ENCODE results near the gene IKZF1.

Gene IKZF1

DNA sequence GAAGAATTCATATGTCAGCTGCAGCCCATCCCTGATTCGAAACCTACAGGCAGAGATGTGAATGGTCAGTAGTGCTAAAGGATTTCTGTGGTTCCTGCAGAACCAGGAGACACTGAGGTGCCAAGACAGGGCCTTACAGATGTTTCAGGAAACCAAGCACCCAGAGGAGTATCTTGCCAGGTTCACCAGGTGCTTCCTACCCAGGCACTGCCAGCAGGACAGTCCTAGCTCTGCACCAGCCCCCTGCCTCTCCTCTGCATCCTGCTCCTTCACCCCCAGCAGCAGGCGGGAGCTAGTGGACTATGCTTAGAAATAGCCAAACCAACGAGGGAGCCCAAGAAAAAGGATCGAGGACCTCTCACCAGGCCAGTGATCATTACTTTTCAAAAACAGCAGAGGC is 4.2 kb upstream of the IKZF1 start:
- CTCF ChIA-PET = interaction anchor here (1.0 to 11.9 kb wide), 6 partner anchors 9 to 68 kb away, joined by 3 to 95 read pairs (median 4); no protein-coding TSS in a partner anchor
- TF ChIP-seq, protein P1, sequence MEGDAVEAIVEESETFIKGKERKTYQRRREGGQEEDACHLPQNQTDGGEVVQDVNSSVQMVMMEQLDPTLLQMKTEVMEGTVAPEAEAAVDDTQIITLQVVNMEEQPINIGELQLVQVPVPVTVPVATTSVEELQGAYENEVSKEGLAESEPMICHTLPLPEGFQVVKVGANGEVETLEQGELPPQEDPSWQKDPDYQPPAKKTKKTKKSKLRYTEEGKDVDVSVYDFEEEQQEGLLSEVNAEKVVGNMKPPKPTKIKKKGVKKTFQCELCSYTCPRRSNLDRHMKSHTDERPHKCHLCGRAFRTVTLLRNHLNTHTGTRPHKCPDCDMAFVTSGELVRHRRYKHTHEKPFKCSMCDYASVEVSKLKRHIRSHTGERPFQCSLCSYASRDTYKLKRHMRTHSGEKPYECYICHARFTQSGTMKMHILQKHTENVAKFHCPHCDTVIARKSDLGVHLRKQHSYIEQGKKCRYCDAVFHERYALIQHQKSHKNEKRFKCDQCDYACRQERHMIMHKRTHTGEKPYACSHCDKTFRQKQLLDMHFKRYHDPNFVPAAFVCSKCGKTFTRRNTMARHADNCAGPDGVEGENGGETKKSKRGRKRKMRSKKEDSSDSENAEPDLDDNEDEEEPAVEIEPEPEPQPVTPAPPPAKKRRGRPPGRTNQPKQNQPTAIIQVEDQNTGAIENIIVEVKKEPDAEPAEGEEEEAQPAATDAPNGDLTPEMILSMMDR (IDR thresholded peaks at IDR 0.05; ENCODE audit: control extremely low read depth, extremely low read depth, low read depth, missing control alignments) = no peak
- DNase-seq (ENCODE audit: extremely low spot score) = no peak
- POLR2A ChIA-PET = no interaction called here

DNA sequence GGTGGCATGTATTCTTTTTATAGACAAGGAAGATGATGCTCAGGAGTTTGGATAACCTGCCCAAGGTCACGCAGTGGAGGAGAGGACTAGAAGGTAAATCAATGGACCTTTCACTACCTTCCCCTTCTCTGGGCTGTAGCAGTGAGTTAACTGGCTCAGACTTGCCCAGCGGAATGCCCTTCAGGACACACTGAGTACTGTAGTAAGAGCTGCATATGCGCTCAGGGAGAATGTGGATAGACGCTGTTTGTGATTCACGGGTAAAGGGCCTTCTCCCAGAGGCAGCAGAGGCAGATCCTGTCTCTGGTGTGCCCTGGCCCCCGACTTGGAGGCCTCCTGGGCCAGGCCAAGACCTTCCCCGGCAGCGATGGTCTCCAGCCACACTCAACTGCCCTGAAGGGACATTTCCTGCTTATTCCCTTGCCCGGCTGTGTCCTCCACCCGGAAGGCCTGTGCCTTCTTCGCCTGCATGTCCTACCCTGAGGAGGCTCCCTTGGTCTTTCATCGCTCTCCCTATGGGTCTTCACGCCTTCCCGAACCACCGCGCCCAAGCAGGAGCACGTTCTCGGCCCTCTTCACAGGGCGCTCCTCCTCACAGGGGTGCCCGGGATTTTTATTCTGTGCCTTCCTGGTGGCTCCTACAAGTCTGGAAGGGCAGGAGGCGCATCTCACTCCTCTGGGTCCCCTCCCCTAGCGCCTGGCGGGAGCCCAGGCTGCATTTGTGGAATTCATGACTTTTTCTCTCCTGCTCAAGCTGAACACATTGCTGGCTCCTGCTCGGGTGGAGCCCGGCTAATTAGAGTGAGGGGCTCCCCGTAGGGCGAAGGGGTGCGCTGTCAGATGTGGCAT is 1.8 kb upstream of the IKZF1 start:
- ChIA-PET POLR2A (no interaction called here), CTCF (no interaction called here)
- DNase-seq (ENCODE audit: extremely low spot score) = no peak
- TF ChIP-seq, protein P1 (IDR thresholded peaks at IDR 0.05; ENCODE audit: control extremely low read depth, extremely low read depth, low read depth, missing control alignments) = no peak

DNA sequence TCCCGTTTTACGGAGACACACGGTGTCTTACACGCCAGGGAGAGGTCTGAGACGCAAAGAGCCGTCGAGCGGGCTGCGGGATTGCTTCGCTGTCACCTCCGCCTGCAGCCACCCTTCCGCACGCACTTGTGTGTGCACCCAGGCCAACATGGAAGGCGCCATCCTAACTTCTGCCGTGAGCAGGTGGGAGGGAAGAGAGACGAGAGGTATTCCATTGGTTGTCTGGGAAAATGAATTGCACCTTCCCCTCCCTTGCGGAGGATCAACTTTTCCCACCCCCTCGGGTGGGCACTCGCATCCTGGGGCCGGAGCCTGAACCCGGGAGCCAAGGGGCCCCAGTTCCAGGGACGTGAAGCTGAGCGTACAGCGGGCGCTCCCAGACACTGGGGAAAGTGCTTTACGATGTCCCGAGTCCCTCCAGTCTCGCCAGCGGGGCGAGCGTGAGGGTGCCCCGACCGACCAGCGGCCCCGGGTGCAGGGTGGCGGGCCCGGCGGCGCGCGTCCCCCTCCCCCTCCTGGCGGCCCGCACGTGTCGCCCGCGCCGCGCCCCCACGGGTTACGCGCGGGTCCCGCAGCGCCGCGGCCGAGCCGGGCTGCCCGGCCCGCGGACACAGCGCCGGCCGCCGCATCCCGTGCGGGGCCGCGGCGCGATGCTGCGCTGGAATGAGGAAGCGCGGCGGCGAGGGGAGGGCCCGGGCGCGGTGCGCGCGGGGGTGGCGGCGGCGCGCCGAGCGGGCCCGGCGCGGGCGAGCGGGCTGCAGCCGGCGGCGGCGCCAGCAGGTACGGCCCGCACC is 984 bp upstream of the IKZF1 start:
- ChIA-PET POLR2A (no interaction called here), CTCF (no interaction called here)
- TF ChIP-seq, protein P1 (IDR thresholded peaks at IDR 0.05; ENCODE audit: control extremely low read depth, extremely low read depth, low read depth, missing control alignments) = no peak
- DNase-seq (ENCODE audit: extremely low spot score) = peak; percentile 54

DNA sequence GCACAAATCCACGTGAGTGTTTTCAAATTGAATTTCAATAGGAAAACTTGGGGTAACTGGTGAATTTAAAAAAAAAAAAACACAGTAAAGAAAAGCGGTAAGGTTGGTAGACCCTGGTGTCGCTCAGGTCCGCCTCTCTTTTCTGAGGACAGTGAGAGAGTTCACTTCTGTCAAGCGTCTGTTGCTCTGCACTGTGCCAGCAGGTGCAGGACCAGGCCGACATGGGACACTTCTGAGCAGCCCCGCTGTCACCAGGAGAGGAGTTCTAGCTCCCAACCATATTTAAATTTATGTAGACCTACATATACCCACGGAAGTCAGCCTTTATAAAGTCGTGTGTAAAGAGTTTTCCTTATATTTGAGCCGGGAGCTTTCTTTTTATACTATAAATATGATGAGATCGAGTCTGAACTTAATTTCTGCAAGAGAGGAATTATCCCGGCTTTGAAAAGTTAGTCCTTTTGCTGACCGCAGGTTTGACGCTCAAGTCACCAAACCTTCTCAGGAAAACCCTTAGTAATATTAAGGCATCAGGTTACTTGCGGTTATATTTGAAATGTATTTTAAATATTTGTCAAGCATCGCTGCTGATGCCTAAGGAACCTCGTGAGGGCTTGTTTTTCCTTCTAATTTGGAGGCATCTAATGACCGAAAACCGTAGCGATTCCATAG is 531 bp downstream of the IKZF1 start:
- CTCF ChIA-PET = interaction anchor here (1.0 to 1.6 kb wide), 8 partner anchors 10 to 213 kb away, joined by 3 to 5 read pairs (median 4); no protein-coding TSS in a partner anchor
- TF ChIP-seq, protein P1 (IDR thresholded peaks at IDR 0.05; ENCODE audit: control extremely low read depth, extremely low read depth, low read depth, missing control alignments) = no peak
- POLR2A ChIA-PET = interaction anchor here (0.8 kb wide), 1 partner anchor 12 kb away, joined by 3 read pairs; no protein-coding TSS in a partner anchor
- DNase-seq (ENCODE audit: extremely low spot score) = peak; percentile 48

DNA sequence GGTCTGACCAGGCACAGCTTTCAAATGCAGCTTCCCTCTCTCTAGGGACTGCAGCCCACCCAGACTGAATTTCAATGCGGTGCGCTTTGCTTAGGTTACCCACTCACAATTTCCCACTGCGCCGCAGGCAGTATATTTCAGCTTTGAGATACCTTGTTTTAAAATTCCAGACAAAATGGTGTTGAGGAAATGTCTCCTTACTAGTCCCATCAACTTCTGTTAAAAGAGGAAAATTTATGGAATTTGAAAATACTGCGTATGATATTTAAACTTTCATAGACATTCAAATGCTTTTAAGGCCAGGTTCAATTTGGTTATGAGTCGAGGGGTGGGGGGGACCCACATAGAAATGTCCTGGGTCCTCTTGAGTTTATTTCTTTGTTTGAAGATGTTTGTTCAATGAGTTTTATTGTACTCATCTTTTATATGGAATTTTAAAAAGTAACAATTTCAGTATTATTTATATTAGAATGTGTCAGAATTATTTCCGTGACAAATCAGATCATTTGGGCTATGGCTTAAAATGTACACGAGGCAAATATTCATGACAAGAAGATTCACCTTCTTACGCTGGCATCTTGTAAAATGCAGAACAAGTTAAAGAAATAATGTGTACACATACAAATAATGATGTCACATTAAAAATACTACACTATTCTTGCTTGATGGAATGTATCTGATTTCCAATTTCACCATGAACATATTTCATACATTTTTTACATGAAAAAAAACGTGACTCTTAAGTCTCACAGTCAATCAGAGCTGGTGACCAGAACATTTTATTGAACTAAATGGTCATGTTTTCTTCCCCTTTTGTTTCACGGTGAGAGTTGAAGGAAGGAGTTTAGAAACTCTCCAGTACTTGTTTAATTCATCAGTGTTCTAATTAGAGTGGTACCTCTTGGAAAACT is 1.3 kb downstream of the IKZF1 start:
- POLR2A ChIA-PET = no interaction called here
- TF ChIP-seq, protein P1 (IDR thresholded peaks at IDR 0.05; ENCODE audit: control extremely low read depth, extremely low read depth, low read depth, missing control alignments) = no peak
- DNase-seq (ENCODE audit: extremely low spot score) = no peak
- CTCF ChIA-PET = interaction anchor here (1.1 to 10.1 kb wide), 10 partner anchors 10 to 213 kb away, joined by 3 to 95 read pairs (median 4); no protein-coding TSS in a partner anchor
